Stomach (tissue), 4 donors: ENCODE results near the gene TOP3B.

ENCODE experiments used
- EP300 ChIP-seq: sonication (generic); formaldehyde crosslinking; IDR thresholded peaks from one replicate; pipeline ENCODE4 v1.6.1; 2017; ENCODE audit warnings: antibody characterized with exemption
- POLR2A ChIP-seq, 4 donors: fragments of 450-650 bp; IDR thresholded peaks; one replicate each; pipeline ENCODE4 v1.6.1; 2016; ENCODE audit warnings: antibody characterized with exemption in 4 of 4, control low read depth in 2 of 4, mild to moderate bottlenecking in 1 of 4, moderate library complexity in 1 of 4
- TF ChIP-seq, protein P1 (sequence below), 7 experiments: fragments of 450-650 bp in 4 of 7; fragments of 200-600 bp in 3 of 7; sonication (generic) in 3 of 7; IDR thresholded peaks; one replicate each; pipeline ENCODE4 v1.5.1; 2016 to 2019; ENCODE audit warnings: antibody characterized with exemption in 7 of 7, control low read depth in 2 of 7, mild to moderate bottlenecking in 1 of 7

- TF ChIP-seq POLR2A (IDR thresholded peaks at IDR 0.05), result no peak
- TF ChIP-seq, protein P1, sequence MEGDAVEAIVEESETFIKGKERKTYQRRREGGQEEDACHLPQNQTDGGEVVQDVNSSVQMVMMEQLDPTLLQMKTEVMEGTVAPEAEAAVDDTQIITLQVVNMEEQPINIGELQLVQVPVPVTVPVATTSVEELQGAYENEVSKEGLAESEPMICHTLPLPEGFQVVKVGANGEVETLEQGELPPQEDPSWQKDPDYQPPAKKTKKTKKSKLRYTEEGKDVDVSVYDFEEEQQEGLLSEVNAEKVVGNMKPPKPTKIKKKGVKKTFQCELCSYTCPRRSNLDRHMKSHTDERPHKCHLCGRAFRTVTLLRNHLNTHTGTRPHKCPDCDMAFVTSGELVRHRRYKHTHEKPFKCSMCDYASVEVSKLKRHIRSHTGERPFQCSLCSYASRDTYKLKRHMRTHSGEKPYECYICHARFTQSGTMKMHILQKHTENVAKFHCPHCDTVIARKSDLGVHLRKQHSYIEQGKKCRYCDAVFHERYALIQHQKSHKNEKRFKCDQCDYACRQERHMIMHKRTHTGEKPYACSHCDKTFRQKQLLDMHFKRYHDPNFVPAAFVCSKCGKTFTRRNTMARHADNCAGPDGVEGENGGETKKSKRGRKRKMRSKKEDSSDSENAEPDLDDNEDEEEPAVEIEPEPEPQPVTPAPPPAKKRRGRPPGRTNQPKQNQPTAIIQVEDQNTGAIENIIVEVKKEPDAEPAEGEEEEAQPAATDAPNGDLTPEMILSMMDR (IDR thresholded peaks at IDR 0.05), result no peak
- TF ChIP-seq EP300, result no peak
Observed at GRCh38 chr22:21963286-21963685, 19.3 kb downstream of the TOP3B start.
